D341Med (cell line): ENCODE measurements around the gene SRRM4.

Experiments used
- DNase-seq: peaks from one replicate; pipeline ENCODE4 v3.0.0; 2012; ENCODE audit warnings: low spot score

SRRM4 gene

GRCh38 chr12:119204671-119205285, 223.4 kb downstream of the SRRM4 start:
- DNase-seq: no peak

- DNase-seq: peak; percentile 75
Observed at GRCh38 chr12:119206348-119207062, 225.2 kb downstream of the SRRM4 start.

- DNase-seq: no peak
Observed at GRCh38 chr12:119207063-119207560, 225.8 kb downstream of the SRRM4 start.

GRCh38 chr12:119208626-119209061, 227.3 kb downstream of the SRRM4 start:
- DNase-seq: peak; percentile 75

GRCh38 chr12:119211884-119212283, 230.5 kb downstream of the SRRM4 start:
- DNase-seq: no peak
